GM08714 (cell line): ENCODE measurements around the gene DDX23.
A peak's percentile ranks its signal among the peaks of the same experiment; 100 is the strongest.
"Not testable (repeated sequence)": the region's sequence is repeated elsewhere in the genome, so short reads cannot be mapped to it uniquely, and the experiment has no call there.

Experiments used
- H3K4me3 ChIP-seq: fragments of 200-500 bp; sonication (Bioruptor generic); 2 replicates; pipeline ENCODE4 v1.5.1; 2014; ENCODE audit warnings: mild to moderate bottlenecking, low read length, inconsistent platforms
- ZNF274 ChIP-seq: IDR thresholded peaks from 2 replicates; pipeline ENCODE4 v1.6.1; 2012; ENCODE audit warnings: mild to moderate bottlenecking, low read depth, low read length

Gene DDX23

DNA sequence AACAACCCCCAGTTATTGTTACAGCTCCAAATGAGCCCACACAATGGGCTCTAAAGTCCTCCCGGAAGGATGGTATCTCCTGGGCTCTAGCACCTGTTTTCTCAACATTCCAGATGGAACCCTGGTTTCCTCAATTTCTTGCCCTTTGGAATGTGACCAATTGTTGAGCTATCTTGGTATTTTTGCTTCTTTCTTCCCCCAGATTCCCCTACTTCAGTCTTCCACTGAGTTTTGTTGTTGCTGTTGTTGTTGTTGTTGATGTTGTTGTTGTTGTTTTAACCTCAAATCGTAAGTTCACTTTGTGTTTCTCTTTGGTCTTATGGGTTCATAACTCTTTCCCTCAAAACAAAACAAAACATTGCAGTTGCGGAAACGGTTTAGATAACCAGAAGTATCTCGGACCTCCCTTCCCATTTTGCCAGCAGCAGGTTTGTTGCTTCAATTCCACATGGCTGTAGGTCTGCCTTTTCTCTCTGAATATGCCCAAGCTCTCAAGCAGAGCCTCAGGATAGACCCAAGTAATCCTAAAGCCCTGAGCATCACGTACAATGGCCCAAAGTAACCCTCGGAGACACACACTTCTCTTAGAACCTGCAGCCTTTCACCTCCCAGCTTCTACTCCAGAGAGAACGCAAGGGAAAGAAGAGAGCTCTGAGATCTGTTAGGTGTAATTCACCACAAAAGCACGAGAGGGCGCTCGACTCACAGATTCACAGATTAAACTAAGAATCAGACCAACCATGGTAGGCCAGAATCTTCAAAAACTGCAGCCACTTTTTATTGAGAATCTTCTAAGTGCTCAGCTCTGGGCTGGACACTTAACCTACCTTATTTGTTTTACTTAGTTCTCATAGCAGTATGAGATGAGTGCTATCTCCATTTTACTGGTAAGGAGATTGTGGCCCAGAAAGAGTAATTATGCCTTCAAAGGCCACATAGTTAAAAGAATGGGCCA lies 1.0 kb upstream of the DDX23 start:
- no peak for TF ChIP-seq ZNF274

DNA sequence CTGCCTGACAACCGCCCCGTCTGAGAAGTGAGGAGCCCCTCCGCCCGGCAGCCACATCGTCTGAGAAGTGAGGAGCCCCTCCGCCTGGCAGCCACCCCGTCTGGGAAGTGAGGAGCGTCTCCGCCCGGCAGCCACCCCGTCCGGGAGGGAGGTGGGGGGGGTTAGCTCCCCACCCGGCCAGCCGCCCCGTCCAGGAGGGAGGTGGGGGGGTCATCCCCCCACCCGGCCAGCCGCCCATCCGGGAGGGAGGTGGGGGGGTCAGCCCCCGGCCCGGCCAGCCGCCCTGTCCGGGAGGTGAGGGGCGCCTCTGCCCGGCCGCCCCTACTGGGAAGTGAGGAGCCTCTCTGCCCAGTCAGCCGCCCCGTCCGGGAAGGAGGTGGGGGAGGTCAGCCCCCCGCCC lies 9.9 kb downstream of the DDX23 start:
- H3K4me3 ChIP-seq, result not testable (repeated sequence)

More for the DNA sequence above, 1.0 kb upstream of the DDX23 start:
- H3K4me3 ChIP-seq, result peak overlapping the region; percentile 94

DNA sequence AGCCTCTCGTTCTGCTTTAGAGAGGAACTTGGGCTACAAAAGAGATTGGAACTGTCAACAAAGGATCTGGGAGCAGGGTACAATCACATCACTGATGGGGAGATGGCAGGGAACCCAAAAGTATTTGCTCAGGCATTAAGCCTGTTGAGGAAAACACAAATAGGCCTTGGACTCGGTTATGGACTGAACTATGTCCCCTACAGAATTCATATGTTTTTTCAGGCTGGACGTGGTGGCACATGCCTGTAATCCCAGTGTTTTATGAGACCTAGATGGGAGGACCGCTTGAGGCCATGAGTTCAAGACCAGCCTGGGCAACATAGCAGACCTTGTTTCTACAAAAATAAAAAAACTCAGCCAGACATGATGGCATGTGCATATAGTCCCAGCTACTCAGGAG lies 13.9 kb downstream of the DDX23 start:
- H3K4me3 ChIP-seq, result no peak overlapping the region
- TF ChIP-seq ZNF274, result no peak

DNA sequence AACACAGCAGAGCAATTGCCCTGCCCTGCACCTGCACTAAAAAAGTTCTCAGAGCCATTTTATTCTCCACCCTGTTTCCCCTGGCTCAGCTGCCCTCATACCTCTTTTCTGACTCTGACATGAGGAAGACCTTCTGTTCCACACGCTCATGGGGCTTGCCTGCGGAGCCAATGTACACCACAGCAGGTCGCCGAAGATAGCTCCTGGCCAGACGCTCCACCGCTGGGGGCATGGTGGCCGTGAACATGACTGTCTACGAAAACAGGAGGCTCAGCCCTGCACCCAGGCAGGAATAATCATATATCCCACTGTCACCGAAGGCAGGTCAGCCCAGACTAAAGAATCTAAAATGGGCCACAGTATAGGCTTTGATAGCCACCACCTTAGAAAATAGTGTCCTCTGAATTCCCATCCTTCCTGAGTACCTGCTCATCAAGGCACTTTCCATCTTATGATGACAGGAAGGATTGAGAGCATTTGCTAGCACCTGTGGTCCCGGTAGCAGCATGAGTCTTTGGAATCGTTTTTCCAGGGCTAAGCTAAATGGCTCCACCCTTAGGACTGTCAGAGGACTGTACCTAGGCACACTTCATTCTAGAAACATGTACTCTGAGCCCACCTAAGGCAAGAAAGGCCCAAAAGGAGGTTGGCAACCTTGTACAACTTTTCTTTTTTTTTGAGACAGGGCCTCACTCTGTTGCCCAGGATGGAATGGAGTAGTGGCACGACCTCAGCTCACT lies 19.5 kb downstream of the DDX23 start:
- TF ChIP-seq ZNF274, result no peak
- H3K4me3 ChIP-seq, result no peak overlapping the region

DNA sequence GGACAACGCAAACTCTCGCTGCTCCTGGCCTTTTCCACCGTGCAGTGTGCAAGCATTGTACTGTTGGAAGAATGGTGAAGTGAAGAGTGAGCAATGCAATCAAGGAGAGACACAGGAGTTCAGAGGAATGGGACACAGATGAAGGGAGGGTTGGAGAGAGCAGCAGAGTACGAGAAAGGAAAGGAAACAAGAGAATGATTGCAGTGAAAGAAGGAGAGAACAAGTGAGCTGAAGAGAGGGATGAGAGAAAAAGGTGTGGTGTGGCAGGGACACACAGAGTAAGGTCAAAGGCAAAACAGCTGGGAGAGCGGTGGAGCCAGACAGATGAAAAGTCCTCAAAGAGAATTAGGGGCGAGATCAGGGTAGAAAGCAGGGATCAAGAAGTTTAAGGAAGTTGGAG lies 20.7 kb downstream of the DDX23 start:
- TF ChIP-seq ZNF274, result no peak

DNA sequence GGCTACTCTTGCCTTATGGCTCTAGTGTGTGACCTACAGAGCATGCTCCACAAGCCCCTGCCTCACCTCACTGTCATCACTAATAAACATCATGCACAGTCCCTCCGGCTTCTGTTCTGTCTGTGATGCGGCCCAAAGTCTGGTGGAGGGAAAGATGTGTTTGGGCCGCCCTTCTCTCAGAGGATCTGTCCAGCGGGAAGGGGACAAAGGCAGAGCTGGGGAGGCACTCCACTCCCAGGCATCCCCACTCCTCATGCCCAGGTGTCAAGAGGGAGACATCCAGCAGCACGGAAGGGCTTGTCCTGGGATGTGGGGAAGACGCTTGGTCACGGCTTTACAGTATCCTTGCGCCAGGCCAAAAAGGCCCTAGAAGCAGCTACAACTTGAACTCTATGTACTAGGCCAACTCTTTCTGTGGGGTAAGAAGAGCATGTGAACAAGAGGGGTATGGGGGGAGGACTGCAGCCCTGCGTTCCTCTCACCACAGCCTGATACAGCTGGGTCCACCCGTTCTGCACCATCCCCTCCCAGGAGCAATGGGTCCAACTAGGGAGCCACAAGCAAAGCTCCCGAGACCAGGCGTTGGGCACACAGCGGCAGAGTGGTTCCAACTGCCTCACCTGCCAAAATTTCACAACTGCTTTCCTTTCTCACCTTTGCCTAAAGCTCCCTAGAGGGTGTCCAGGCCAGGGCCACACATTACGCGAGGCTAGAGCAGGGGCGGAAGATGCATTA lies 23.0 kb downstream of the DDX23 start:
- no peak overlapping the region for H3K4me3 ChIP-seq
- TF ChIP-seq ZNF274, result no peak

More for the DNA sequence above, 20.7 kb downstream of the DDX23 start:
- no peak overlapping the region for H3K4me3 ChIP-seq

DNA sequence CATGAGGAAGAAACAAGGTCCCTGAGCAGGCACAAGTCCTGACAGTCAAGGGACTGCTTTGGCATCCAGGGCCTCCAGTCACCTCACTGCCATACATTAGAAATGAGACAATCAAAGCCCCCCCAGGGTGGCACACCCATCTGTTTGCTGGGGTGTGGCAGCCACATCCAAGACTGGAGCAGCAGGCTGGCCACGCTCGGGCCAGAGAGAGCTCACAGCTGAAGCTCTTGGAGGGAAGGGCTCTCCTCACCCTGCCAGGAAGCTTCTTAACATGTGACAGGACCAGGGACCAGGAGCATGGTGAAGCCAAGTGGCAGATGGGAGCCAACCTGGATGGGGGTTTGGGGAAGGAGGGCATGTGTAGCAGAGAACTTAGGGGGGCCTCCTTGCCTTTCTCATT lies 23.7 kb downstream of the DDX23 start:
- H3K4me3 ChIP-seq, result no peak overlapping the region
- TF ChIP-seq ZNF274, result no peak

DNA sequence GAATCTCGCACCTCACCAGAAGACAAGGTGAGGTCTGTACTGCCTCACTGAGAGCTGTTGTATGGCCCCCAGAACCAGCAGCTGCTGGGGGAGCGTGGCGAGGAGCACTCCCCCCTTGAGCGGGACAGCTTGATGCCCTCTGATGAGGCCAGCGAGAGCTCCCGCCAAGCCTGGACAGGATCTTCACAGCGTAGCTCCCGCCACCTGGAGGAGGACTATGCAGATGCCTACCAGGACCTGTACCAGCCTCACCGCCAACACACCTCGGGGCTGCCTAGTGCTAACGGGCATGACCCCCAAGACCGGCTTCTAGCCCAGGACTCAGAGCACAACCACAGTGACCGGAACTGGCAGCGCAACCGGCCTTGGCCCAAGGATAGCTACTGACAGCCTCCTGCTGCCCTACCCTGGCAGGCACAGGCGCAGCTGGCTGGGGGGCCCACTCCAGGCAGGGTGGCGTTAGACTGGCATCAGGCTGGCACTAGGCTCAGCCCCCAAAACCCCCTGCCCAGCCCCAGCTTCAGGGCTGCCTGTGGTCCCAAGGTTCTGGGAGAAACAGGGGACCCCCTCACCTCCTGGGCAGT lies 24.4 kb downstream of the DDX23 start:
- no peak for TF ChIP-seq ZNF274
- H3K4me3 ChIP-seq, result no peak overlapping the region

DNA sequence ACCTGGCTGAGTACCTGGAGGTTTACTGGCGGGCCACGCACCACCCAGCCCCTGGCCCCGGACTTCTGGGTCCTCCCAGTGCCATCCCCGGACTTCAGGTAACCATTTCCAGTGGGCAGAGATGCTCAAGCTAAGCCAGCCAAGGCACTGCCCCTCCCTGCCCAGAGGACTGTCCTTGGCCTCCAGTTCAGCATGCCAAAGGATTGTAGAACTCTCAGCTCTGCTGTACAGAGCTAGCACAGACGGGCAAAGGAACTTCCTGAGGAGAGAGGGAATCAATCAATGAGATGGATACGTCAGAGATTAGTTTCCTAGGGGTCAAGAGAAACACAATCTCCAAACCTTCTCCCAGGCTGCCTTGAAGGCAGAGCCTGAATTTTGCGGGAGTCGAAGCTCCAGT lies 24.9 kb downstream of the DDX23 start:
- TF ChIP-seq ZNF274, result no peak

DNA sequence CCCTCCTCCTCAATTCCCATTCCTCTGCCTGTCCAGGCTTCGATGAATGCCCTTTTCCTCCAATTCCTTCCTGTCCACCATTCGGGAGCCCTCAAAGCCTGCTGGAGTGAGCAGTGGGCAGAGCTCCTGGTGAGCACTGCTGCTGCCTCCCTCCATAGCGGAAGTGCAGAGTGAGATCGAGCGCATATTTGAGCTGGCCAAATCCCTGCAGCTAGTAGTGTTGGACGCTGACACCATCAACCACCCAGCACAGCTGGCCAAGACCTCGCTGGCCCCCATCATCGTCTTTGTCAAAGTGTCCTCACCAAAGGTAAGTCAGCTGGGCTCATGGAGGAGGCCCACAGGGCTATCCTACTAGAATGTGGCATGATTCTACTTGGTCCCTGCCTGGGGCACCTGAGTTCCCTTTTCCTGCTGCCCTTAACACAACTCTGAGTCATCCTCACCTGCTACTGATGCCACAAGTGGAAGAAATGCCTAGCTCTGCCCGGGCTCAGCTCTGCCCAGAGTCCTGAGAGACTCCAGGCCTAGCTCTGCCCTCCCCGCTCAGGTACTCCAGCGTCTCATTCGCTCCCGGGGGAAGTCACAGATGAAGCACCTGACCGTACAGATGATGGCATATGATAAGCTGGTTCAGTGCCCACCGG lies 25.6 kb downstream of the DDX23 start:
- TF ChIP-seq ZNF274, result no peak
- H3K4me3 ChIP-seq, result no peak overlapping the region

More for the DNA sequence above, 24.9 kb downstream of the DDX23 start:
- H3K4me3 ChIP-seq, result no peak overlapping the region

DNA sequence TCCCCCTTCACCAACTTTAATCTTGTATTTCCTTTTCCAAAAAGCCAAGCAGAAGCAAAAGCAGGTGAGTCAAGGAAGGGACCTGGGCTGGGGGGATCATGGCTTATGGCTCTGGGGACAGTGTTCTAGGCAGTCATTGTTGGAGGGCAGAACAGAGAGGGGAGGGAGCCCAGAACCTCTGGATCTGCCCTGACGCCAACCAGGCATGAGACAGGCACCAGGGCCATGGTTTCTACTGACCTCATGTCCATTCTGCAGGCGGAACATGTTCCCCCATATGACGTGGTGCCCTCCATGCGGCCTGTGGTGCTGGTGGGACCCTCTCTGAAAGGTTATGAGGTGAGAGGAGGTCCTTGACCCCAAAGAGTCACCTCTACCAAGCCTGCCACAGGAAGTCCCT lies 27.1 kb downstream of the DDX23 start:
- no peak overlapping the region for H3K4me3 ChIP-seq
- TF ChIP-seq ZNF274, result no peak

DNA sequence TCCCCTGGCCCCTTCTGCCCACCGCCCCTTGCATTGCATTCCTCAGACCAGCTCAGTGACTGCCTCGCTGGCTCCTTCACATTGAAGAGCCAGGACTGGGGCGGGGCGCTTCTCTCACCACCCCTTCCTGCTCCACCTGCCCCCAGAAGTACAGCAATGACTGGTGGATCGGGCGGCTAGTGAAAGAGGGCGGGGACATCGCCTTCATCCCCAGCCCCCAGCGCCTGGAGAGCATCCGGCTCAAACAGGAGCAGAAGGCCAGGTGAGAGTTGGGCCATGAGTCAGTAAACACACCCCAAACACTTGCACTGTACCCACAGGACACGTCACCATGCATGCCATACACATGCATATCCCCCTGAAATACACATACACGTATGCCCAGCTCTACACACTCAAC lies 27.9 kb downstream of the DDX23 start:
- TF ChIP-seq ZNF274, result no peak
- H3K4me3 ChIP-seq, result no peak overlapping the region

DNA sequence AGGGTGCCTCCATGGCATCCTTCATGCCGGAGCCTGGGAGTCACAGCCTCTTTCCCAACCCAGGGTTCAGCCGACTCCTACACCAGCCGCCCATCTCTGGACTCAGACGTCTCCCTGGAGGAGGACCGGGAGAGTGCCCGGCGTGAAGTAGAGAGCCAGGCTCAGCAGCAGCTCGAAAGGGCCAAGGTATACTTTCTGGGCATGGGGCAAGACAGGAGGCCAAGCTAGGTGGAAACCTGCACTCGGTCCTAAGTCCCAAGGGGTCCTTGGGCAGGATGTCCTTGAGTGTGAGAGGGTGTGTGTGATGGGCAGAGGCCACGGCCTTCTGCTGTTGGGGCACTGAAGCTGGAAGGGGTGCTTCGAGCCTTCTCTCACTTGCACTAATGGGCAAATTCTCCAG lies 28.7 kb downstream of the DDX23 start:
- no peak overlapping the region for H3K4me3 ChIP-seq
- no peak for TF ChIP-seq ZNF274

DNA sequence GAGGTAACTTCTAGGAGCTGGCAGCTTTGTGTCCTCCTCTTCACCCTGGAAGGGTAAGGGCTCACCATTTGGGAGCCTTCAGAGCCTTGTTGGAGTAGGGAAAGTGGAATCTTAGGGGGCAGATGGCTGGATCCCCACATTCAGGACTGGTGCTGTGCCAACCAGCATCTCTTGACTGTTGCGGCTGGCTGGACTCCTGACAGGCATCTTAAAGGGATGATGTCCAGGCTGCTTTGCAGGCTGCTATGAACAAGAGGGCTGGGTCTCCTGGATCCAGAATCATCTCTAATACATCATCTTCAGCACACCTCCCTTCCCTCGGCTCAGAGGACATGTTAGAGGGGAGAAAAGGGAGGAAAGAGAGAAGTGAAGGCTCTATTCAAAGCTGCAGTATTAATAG lies 29.3 kb downstream of the DDX23 start:
- no peak for TF ChIP-seq ZNF274
- no peak overlapping the region for H3K4me3 ChIP-seq
